Epidermal melanocyte (primary cell): ENCODE measurements around the gene SIVA1.

Experiments
- DNase-seq: peaks from one replicate; pipeline ENCODE4 v3.0.0; 2011; ENCODE audit warnings: low spot score; ENCODE audit not compliant: insufficient read length

The SIVA1 gene

GRCh38 chr14:104784218-104784568 lies 31.2 kb downstream of the SIVA1 start:
- DNase-seq = no peak

GRCh38 chr14:104784846-104785707 lies 32.1 kb downstream of the SIVA1 start:
- no peak for DNase-seq

GRCh38 chr14:104785708-104786080 lies 32.7 kb downstream of the SIVA1 start:
- no peak for DNase-seq

- DNase-seq = no peak
Measured at GRCh38 chr14:104786091-104786586, 33.2 kb downstream of the SIVA1 start.

- DNase-seq = no peak
Measured at GRCh38 chr14:104786726-104787675, 34.1 kb downstream of the SIVA1 start.

- DNase-seq = no peak
Measured at GRCh38 chr14:104787736-104788135, 34.8 kb downstream of the SIVA1 start.

- no peak for DNase-seq
Measured at GRCh38 chr14:104788161-104788818, 35.3 kb downstream of the SIVA1 start.

- DNase-seq = no peak
Measured at GRCh38 chr14:104788873-104789663, 36.1 kb downstream of the SIVA1 start.

GRCh38 chr14:104789752-104790743 lies 37.1 kb downstream of the SIVA1 start:
- no peak for DNase-seq

GRCh38 chr14:104791425-104791824 lies 38.5 kb downstream of the SIVA1 start:
- DNase-seq = no peak

- DNase-seq = peak; percentile 93
Measured at GRCh38 chr14:104792101-104792884, 39.3 kb downstream of the SIVA1 start.

GRCh38 chr14:104792945-104793702 lies 40.2 kb downstream of the SIVA1 start:
- no peak for DNase-seq

GRCh38 chr14:104793703-104793959 lies 40.7 kb downstream of the SIVA1 start:
- no peak for DNase-seq

- DNase-seq = peak; percentile 90
Measured at GRCh38 chr14:104794099-104794498, 41.2 kb downstream of the SIVA1 start.

- DNase-seq = no peak
Measured at GRCh38 chr14:104794631-104794992, 41.7 kb downstream of the SIVA1 start.

- no peak for DNase-seq
Measured at GRCh38 chr14:104794993-104795780, 42.2 kb downstream of the SIVA1 start, which contains the start of gene AKT1. Gene AKT1, minus strand, starts transcription at chr14:104795748. Its CDS starts 3,105 bp downstream, at chr14:104792643.
